Spinal cord (tissue), 10 donors: ENCODE results near the gene PRDM2. TPM values are rescaled to one million over a fixed set of nuclear protein-coding genes. Genes with fewer than 3 reads are reported as not detected.

Experiments used
- DNase-seq, 6 donors: peaks; one replicate each; pipeline versions ENCODE4 v3.0.0 to v3.0.0-alpha.2; 2013 to 2015; ENCODE audit warnings: low spot score in 6 of 6, low read depth in 4 of 6
- H3K27ac ChIP-seq: one replicate; pipeline ENCODE4 v1.5.1; 2013; ENCODE audit warnings: low read depth, low read length, control low read depth
- H3K27me3 ChIP-seq: one replicate; pipeline ENCODE4 v1.6.1; 2013; ENCODE audit warnings: low read length; ENCODE audit not compliant: control insufficient read depth, insufficient read depth
- H3K36me3 ChIP-seq: one replicate; pipeline ENCODE4 v1.6.1; 2013; ENCODE audit warnings: low read length; ENCODE audit not compliant: control insufficient read depth, insufficient read depth
- H3K4me1 ChIP-seq: one replicate; pipeline ENCODE4 v1.6.1; 2013; ENCODE audit warnings: low read length; ENCODE audit not compliant: control insufficient read depth, insufficient read depth
- H3K4me3 ChIP-seq: one replicate; pipeline ENCODE4 v1.5.1; 2013; ENCODE audit warnings: low read depth, low read length, control low read depth
- H3K9me3 ChIP-seq: one replicate; pipeline ENCODE4 v1.6.1; 2013; ENCODE audit warnings: low read length; ENCODE audit not compliant: control insufficient read depth, insufficient read depth
- WGBS: methylation state at CpG from one replicate; pipeline ENCODE4 v1.1.5; 2013; ENCODE audit warnings: missing lambda C conversion rate; ENCODE audit not compliant: insufficient coverage; 5-methylcytosine and 5-hydroxymethylcytosine counted together
- polyA plus RNA-seq, 2 donors: library from polyadenylated mRNA; unstranded; fragments of 120-200 nt; gene quantifications; one replicate each; pipeline ENCODE4 v1.2.1, GENCODE V29; 2013; ENCODE audit not compliant: insufficient read length in 2 of 2
- total RNA-seq, 2 donors: library from RNA; depleted of rRNA in 1 of 2; stranded (reverse); fragments of 120-200 nt in 1 of 2; fragments of >200 nt in 1 of 2; gene quantifications; one replicate each; pipeline versions ENCODE4 v1.2.3 to v1.2.4, GENCODE V29; 2013 to 2014
- donor health status: healthy.

PRDM2 gene
- total and polyA plus RNA-seq, 4 donors: 23.1 to 56.3 (median 47.9) TPM

- peaks cover 5% of the 10 kb centered on the region for H3K4me1 ChIP-seq
- peaks cover 54% of the 10 kb centered on the region for H3K36me3 ChIP-seq
- H3K9me3 ChIP-seq: no peaks in the 10 kb centered on the region
- no peak overlapping the region for H3K27ac ChIP-seq
- WGBS: 85% methylated on average over 5 of the region's 6 CpGs
- no peak for DNase-seq
- H3K27me3 ChIP-seq: no peaks in the 10 kb centered on the region
- H3K4me3 ChIP-seq: no peak overlapping the region
Observed at GRCh38 chr1:13779930-13780329, 79.9 kb downstream of the PRDM2 start.

GRCh38 chr1:13780780-13781179, 80.8 kb downstream of the PRDM2 start:
- Histone ChIP-seq H3K36me3 (peaks cover 51% of the 10 kb centered on the region), H3K27ac (no peak overlapping the region), H3K9me3 (no peaks in the 10 kb centered on the region), H3K4me1 (peaks cover 5% of the 10 kb centered on the region), H3K4me3 (no peak overlapping the region), H3K27me3 (no peaks in the 10 kb centered on the region)
- no peak for DNase-seq
- WGBS: 97% methylated on average over 5 of the region's 6 CpGs

GRCh38 chr1:13781228-13781627, 81.2 kb downstream of the PRDM2 start:
- Histone ChIP-seq H3K27ac (no peak overlapping the region), H3K4me3 (no peak overlapping the region), H3K4me1 (peaks cover 5% of the 10 kb centered on the region), H3K36me3 (peaks cover 49% of the 10 kb centered on the region), H3K9me3 (no peaks in the 10 kb centered on the region), H3K27me3 (no peaks in the 10 kb centered on the region)
- 98% methylated on average over 5 of the region's 6 CpGs for WGBS
- no peak for DNase-seq

- Histone ChIP-seq H3K4me1 (peaks cover 5% of the 10 kb centered on the region), H3K27ac (no peak overlapping the region), H3K27me3 (no peaks in the 10 kb centered on the region), H3K4me3 (no peak overlapping the region), H3K9me3 (no peaks in the 10 kb centered on the region), H3K36me3 (peaks cover 44% of the 10 kb centered on the region)
- no peak for DNase-seq
- WGBS: 68% methylated on average over 18 of the region's 20 CpGs
Observed at GRCh38 chr1:13781907-13782633, 82.1 kb downstream of the PRDM2 start.

GRCh38 chr1:13782634-13783360, 82.8 kb downstream of the PRDM2 start:
- no peak overlapping the region for H3K27ac ChIP-seq
- H3K4me3 ChIP-seq: no peak overlapping the region
- peaks cover 38% of the 10 kb centered on the region for H3K36me3 ChIP-seq
- no peaks in the 10 kb centered on the region for H3K27me3 ChIP-seq
- WGBS: 61% methylated on average over 6 of the region's 12 CpGs
- DNase-seq: no peak
- H3K9me3 ChIP-seq: no peaks in the 10 kb centered on the region
- H3K4me1 ChIP-seq: peaks cover 5% of the 10 kb centered on the region

- peaks cover 35% of the 10 kb centered on the region for H3K36me3 ChIP-seq
- no peaks in the 10 kb centered on the region for H3K27me3 ChIP-seq
- H3K4me1 ChIP-seq: peaks cover 5% of the 10 kb centered on the region
- WGBS: 63% methylated on average over 3 of the region's 5 CpGs
- H3K9me3 ChIP-seq: no peaks in the 10 kb centered on the region
- H3K4me3 ChIP-seq: no peak overlapping the region
- no peak for DNase-seq
- no peak overlapping the region for H3K27ac ChIP-seq
Observed at GRCh38 chr1:13783551-13783950, 83.6 kb downstream of the PRDM2 start.

- no peak for DNase-seq
- no peak overlapping the region for H3K27ac ChIP-seq
Observed at GRCh38 chr1:13784971-13785370, 85.0 kb downstream of the PRDM2 start.

GRCh38 chr1:13786541-13786940, 86.6 kb downstream of the PRDM2 start:
- Histone ChIP-seq H3K4me3 (no peak overlapping the region), H3K4me1 (peaks cover 8% of the 10 kb centered on the region), H3K9me3 (no peaks in the 10 kb centered on the region), H3K27ac (no peak overlapping the region), H3K27me3 (no peaks in the 10 kb centered on the region), H3K36me3 (peaks cover 12% of the 10 kb centered on the region)
- 70% methylated on average over 10 of the region's 10 CpGs for WGBS
- DNase-seq: no peak

More at GRCh38 chr1:13784971-13785370, 85.0 kb downstream of the PRDM2 start:
- Histone ChIP-seq H3K27me3 (no peaks in the 10 kb centered on the region), H3K9me3 (no peaks in the 10 kb centered on the region), H3K36me3 (peaks cover 22% of the 10 kb centered on the region), H3K4me1 (peaks cover 5% of the 10 kb centered on the region), H3K4me3 (no peak overlapping the region)
- no CpG with 5 or more reads among the region's 5 CpGs for WGBS

- no peak overlapping the region for H3K4me3 ChIP-seq
- no peaks in the 10 kb centered on the region for H3K9me3 ChIP-seq
- no peak for DNase-seq
- H3K27ac ChIP-seq: no peak overlapping the region
- WGBS: 94% methylated on average over 3 of the region's 6 CpGs
- peaks cover 9% of the 10 kb centered on the region for H3K36me3 ChIP-seq
- H3K27me3 ChIP-seq: no peaks in the 10 kb centered on the region
- peaks cover 7% of the 10 kb centered on the region for H3K4me1 ChIP-seq
Observed at GRCh38 chr1:13788795-13789194, 88.8 kb downstream of the PRDM2 start.
